ENCODE results near the gene AOPEP.
"Not testable (repeated sequence)": the region's sequence is repeated elsewhere in the genome, so short reads cannot be mapped to it uniquely, and the experiment has no call there.

AOPEP gene

GRCh38 chr9:94934816-94935328 is 208.4 kb downstream of the AOPEP start:
- DNase-seq (ENCODE audit: low read depth), result no peak

GRCh38 chr9:94935396-94935795 is 208.9 kb downstream of the AOPEP start:
- no peak for DNase-seq (ENCODE audit: low read depth)

GRCh38 chr9:94936419-94936818 is 209.9 kb downstream of the AOPEP start:
- DNase-seq (ENCODE audit: low read depth), result no peak

- DNase-seq (ENCODE audit: low read depth), result no peak
These were observed 210.9 kb downstream of the AOPEP start for GRCh38 chr9:94937214-94937903.

DNA sequence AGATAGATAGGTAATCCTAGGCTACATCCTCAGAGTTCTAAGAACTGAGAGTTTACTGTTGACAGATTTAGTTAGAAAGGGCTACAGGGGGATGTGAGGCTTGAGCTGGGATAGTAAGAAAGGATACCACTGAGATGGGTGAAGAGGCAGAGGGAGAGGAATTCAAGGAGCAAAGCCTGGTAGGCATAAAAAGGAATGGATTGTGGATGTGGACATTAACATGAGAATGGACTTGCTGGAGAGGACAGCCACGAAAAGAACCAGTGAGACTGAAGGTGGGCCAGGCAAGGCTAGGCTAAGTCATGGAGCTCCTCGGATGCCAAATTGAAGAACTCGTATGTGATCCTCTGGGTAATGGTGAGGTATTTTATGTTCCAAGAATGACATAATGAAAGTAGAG is 211.9 kb downstream of the AOPEP start:
- DNase-seq (ENCODE audit: low read depth), result no peak

DNA sequence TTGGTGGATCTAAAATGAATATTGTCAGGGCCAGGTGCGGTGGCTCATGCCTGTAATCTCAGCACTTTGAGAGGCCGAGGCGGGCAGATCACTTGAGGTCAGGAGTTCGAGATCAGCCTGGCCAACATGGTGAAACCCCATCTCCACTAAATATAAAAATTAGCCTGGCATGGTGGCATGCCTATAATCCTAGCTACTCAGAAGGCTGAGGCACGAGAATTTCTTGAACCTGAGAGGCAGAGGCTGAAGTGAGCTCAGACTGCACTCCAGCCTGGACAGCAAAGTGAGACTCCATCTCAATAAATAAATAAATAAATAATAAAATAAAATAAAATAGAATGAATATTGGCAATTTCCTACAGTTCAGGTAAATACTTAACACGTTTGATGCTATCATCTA is 213.8 kb downstream of the AOPEP start:
- not testable (repeated sequence) for DNase-seq (ENCODE audit: low read depth)

DNA sequence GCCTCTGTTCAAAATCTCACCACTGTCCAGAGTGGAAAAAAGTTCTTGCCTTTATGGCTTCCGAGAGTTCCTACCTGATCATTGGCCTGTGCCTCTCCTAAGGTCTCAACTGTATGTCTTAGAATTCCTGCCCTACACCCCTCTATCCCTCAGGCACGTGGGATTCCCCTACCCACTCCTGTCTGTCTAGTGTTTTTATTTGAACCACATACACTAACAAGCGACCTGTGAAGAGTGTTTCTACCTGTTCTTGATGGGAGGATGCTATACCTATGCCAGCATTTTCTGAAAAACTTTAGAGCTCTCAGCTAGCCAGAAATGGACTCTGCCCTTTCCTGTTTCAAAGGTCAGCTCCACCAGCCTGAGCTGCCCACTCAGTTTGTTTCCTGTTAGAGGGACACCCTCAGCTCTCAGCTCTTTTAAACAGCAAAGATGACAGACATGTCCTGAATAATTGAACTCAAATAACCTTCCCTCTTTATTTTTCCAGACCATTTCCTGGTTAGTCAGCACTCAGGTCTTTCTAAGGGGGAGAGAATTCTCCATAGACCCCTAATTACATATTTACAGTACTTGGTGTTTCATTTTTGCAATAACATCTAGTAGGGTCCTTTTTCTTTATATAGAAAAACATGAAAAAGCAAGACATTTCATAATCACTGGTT is 214.8 kb downstream of the AOPEP start:
- DNase-seq (ENCODE audit: low read depth), result no peak

GRCh38 chr9:94944626-94945025 is 218.1 kb downstream of the AOPEP start:
- DNase-seq (ENCODE audit: low read depth), result no peak

- no peak for DNase-seq (ENCODE audit: low read depth)
These were observed 219.0 kb downstream of the AOPEP start for GRCh38 chr9:94945197-94946144.

DNA sequence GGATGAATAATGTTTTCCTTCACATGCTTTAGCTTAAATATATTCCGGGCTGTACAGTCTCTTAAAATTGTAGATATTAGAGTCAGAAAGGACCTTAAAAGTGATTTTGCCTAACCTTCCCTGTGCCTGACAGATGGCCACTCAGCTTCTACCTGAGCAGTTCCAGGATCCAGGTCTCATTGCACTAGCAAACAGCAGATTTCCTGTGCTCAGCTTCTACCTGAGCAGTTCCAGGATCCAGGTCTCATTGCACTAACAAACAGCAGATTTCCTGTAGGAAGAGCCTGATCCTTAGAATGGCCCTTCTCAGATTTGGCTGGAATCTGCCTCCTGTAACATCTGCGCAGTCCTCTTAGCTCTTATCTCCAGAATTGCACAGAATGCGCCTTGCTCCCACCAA is 219.8 kb downstream of the AOPEP start:
- DNase-seq (ENCODE audit: low read depth), result no peak

- DNase-seq (ENCODE audit: low read depth), result no peak
These were observed 222.2 kb downstream of the AOPEP start for GRCh38 chr9:94948567-94949235.

- DNase-seq (ENCODE audit: low read depth), result no peak
These were observed 222.9 kb downstream of the AOPEP start for GRCh38 chr9:94949370-94949769.

- DNase-seq (ENCODE audit: low read depth), result no peak
These were observed 223.6 kb downstream of the AOPEP start for GRCh38 chr9:94950040-94950578.

DNA sequence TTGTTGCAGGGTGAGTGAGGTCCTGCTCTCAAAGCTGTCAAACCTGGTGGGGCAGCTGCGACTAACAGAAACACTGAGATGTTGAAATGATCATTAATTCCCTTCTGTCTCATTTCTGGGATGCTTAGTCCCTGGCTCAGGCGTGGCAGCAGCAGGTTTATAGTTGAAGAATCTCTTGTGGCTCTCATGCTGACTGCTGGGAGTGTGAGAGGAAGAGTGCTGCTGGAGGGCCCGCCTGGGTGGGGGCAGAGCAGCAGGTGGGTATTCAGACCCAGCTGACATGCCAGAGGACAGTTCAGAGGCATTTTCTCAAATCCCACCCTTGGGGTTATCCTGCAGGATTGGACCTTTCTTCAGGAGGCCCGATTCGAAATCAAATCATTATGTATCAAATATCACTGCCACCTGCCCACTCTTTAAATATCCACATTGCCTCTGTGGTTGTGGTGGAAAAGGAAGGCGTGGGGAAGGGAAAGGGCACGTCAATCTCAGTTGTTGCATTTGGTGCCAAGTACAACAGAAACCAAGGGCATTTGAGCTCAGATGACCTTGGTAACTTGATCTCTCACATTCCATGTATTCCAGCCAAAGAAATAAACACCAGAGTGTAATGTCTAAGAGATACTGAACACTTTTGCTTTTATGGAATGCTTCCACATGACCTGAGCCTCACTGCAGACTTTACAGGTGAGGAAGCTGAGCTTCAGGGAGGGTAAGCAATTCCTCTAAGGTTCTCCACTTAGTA is 224.3 kb downstream of the AOPEP start:
- no peak for DNase-seq (ENCODE audit: low read depth)

GRCh38 chr9:94951324-94952135 is 225.0 kb downstream of the AOPEP start:
- no peak for DNase-seq (ENCODE audit: low read depth)

- DNase-seq (ENCODE audit: low read depth), result no peak
These were observed 226.3 kb downstream of the AOPEP start for GRCh38 chr9:94952565-94953373.

GRCh38 chr9:94956731-94957130 is 230.2 kb downstream of the AOPEP start:
- DNase-seq (ENCODE audit: low read depth), result no peak

DNA sequence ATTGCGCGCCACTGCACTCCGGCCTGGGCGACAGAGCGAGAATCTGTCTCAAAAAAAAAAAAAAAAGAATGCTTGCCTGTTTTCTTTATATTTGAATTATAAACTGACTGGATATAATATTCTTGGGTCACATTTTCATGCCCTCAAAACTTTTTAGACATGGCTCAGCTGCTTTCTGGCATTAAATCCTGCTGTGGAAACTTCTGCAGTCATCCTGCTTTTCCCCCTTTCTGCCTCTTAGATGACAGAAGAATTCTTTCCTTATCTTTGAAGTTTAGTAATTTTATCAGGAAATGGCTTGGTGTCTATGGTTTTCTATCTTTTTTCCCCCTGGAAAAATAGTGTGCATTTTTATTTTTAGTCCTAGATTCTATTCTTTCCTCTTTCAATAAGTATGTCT is 234.5 kb downstream of the AOPEP start:
- DNase-seq (ENCODE audit: low read depth), result no peak

GRCh38 chr9:94961870-94962269 is 235.4 kb downstream of the AOPEP start:
- DNase-seq (ENCODE audit: low read depth), result no peak

Measured in CMK (cell line).